Endothelial cell of umbilical vein (primary cell): ENCODE measurements around the gene TNRC6B. TPM values are rescaled to one million over a fixed set of nuclear protein-coding genes. Genes with fewer than 3 reads are reported as not detected.

Experiments used
- BruUV-seq: library from RNA; stranded (reverse); fragments of 400-500 nt; replicated peaks from 2 replicates; lab custom pipeline; 2021; lab: Mats Ljungman, UMichigan
- CTCF ChIA-PET: fragments of 300-600, 350-600 bp; sonication (Branson Sonifier 250); formaldehyde crosslinking; loops from one replicate; lab custom pipeline; 2021; ENCODE audit warnings: antibody characterized with exemption, inconsistent platforms; lab: Charles Lee
- POLR2A ChIA-PET: fragments of 300-600, 350-600 bp; sonication (Branson Sonifier 250); formaldehyde crosslinking; loops from one replicate; lab custom pipeline; 2021; ENCODE audit warnings: antibody characterized with exemption, inconsistent platforms; lab: Charles Lee
- DNase-seq: peaks from one replicate; pipeline ENCODE4 v3.0.0-alpha.2; 2011; ENCODE audit warnings: low read depth, low spot score
- FAIRE-seq: peaks from 2 replicates; lab custom pipeline; 2011; peaks lifted over from hg19 to GRCh38; lab: Jason Lieb, UNC
- H2AFZ ChIP-seq: 2 replicates; pipeline ENCODE4 v1.6.0; 2012; ENCODE audit warnings: low read depth, low read length, control low read depth, inconsistent platforms
- H3K27ac ChIP-seq: 2 replicates; pipeline ENCODE4 v1.5.1; 2011; ENCODE audit warnings: low read depth, mild to moderate bottlenecking, control low read depth, low read length, moderate library complexity; ENCODE audit not compliant: insufficient read depth
- H3K27me3 ChIP-seq, 2 experiments: 2 replicates each; pipeline versions ENCODE4 v1.6.0 to v1.6.1; 2011; ENCODE audit warnings: low read length in 2 of 2, mixed read lengths in 1 of 2; ENCODE audit not compliant: control insufficient read depth in 2 of 2, insufficient read depth in 2 of 2
- H3K36me3 ChIP-seq, 2 experiments: 2 replicates in 1 of 2; 3 replicates in 1 of 2; pipeline ENCODE4 v1.5.1; 2011; ENCODE audit warnings: low read length in 2 of 2, mild to moderate bottlenecking in 1 of 2, moderate library complexity in 1 of 2; ENCODE audit not compliant: control insufficient read depth in 2 of 2, insufficient read depth in 2 of 2; ENCODE audit errors: extremely low read depth in 1 of 2
- H3K4me1 ChIP-seq: 3 replicates; pipeline ENCODE4 v1.5.1; 2011; ENCODE audit warnings: mild to moderate bottlenecking, low read length; ENCODE audit not compliant: control insufficient read depth, insufficient read depth; ENCODE audit errors: extremely low read depth
- H3K4me2 ChIP-seq: 2 replicates; pipeline ENCODE4 v1.6.1; 2011; ENCODE audit warnings: low read length, control low read depth, mixed read lengths; ENCODE audit not compliant: insufficient read depth
- H3K4me3 ChIP-seq, 3 experiments: fragments of 200-600 bp in 1 of 3; sonication (generic), shearing (Covaris generic) in 1 of 3; replicated peaks in 1 of 3; 2 replicates each; pipeline ENCODE4 v1.5.1; 2011 to 2016; ENCODE audit warnings: control low read depth in 3 of 3, low read length in 3 of 3, mild to moderate bottlenecking in 2 of 3, inconsistent platforms in 1 of 3, low read depth in 1 of 3, moderate library complexity in 1 of 3; ENCODE audit not compliant: insufficient read depth in 1 of 3
- H3K79me2 ChIP-seq: 2 replicates; pipeline ENCODE4 v1.6.0; 2012; ENCODE audit warnings: low read length, inconsistent platforms; ENCODE audit not compliant: control insufficient read depth, insufficient read depth
- H3K9ac ChIP-seq: replicated peaks from 2 replicates; pipeline ENCODE3; 2011; ENCODE audit warnings: low read length, control low read depth; ENCODE audit not compliant: insufficient read depth; ENCODE audit errors: extremely low read depth
- H3K9me1 ChIP-seq: replicated peaks from 3 replicates; pipeline ENCODE4 v1.6.0; 2011; ENCODE audit warnings: mild to moderate bottlenecking, low read length; ENCODE audit not compliant: control insufficient read depth, insufficient read depth; ENCODE audit errors: extremely low read depth
- H3K9me3 ChIP-seq: replicated peaks from 2 replicates; pipeline ENCODE4 v1.5.1; 2012; ENCODE audit warnings: low read length, inconsistent platforms; ENCODE audit not compliant: control insufficient read depth, insufficient read depth
- H4K20me1 ChIP-seq: replicated peaks from 2 replicates; pipeline ENCODE3; 2011; ENCODE audit warnings: mild to moderate bottlenecking, low read length; ENCODE audit not compliant: control insufficient read depth, insufficient read depth; ENCODE audit errors: extremely low read depth
- EZH2 ChIP-seq: IDR thresholded peaks from 2 replicates; pipeline ENCODE4 v1.6.1; 2012; ENCODE audit warnings: borderline replicate concordance, low read depth, mild to moderate bottlenecking, moderate library complexity, low read length, inconsistent platforms; ENCODE audit not compliant: severe bottlenecking
- FOS ChIP-seq: IDR thresholded peaks from 2 replicates; pipeline ENCODE4 v1.6.1; 2011; ENCODE audit warnings: mild to moderate bottlenecking, low read length, moderate library complexity, borderline replicate concordance; ENCODE audit not compliant: insufficient read depth
- GATA2 ChIP-seq: IDR thresholded peaks from 2 replicates; pipeline ENCODE4 v1.7.0; 2011; ENCODE audit warnings: low read depth, mild to moderate bottlenecking, moderate library complexity, mixed read lengths, low read length; ENCODE audit not compliant: insufficient read length, insufficient read depth
- JUN ChIP-seq: IDR thresholded peaks from 2 replicates; pipeline ENCODE4 v1.6.1; 2011; ENCODE audit warnings: borderline replicate concordance, low read depth; ENCODE audit not compliant: insufficient read length, insufficient read depth
- MYC ChIP-seq: IDR thresholded peaks from one replicate; pipeline ENCODE4 v1.6.1; 2011; ENCODE audit warnings: mild to moderate bottlenecking, low read depth, low read length
- POLR2A ChIP-seq: IDR thresholded peaks from 2 replicates; pipeline ENCODE4 v1.6.1; 2012; ENCODE audit warnings: low read depth, mild to moderate bottlenecking, control low read depth, low read length
- POLR2AphosphoS5 ChIP-seq: IDR thresholded peaks from 2 replicates; pipeline ENCODE4 v1.6.1; 2012; ENCODE audit warnings: low read depth, mild to moderate bottlenecking, control low read depth, low read length, moderate library complexity; ENCODE audit not compliant: insufficient read depth
- dilution Hi-C: fragments of 300-500 bp; cut with MboI; formaldehyde crosslinking; loops from one replicate; pipeline ENCODE4 v1.15.0; 2019; ENCODE audit warnings: low sequenced_read_pairs; ENCODE audit not compliant: extremely low pct_ligation_motif_present
- intact Hi-C: fragments of 100-400 bp; cut with micrococcal nuclease; formaldehyde crosslinking; loops from one replicate; pipeline ENCODE4 v1.10.0; 2022
- polyA plus RNA-seq, 4 experiments: library from polyadenylated mRNA; depleted of rRNA in 3 of 4; stranded (reverse) in 3 of 4; unstranded in 1 of 4; fragments of >200 nt; gene quantifications; 2 replicates each; pipeline versions ENCODE4 v1.2.1 to v1.2.3, GENCODE V29; 2011 to 2012; ENCODE audit warnings: missing spikeins in 1 of 4
- total RNA-seq: library from RNA; stranded (reverse); gene quantifications from 2 replicates; pipeline ENCODE4 v1.2.3, GENCODE V29; 2021
- TF ChIP-seq, protein P1 (sequence below), 2 donors: IDR thresholded peaks; 1 replicate in 1 of 2; 2 replicates in 1 of 2; pipeline ENCODE4 v1.5.1; 2011; ENCODE audit warnings: low read length in 2 of 2, mild to moderate bottlenecking in 2 of 2, moderate library complexity in 2 of 2, control low read depth in 1 of 2, inconsistent platforms in 1 of 2, low read depth in 1 of 2; ENCODE audit not compliant: insufficient read depth in 1 of 2; ENCODE audit errors: extremely low read depth in 1 of 2
- TF ChIP-seq, protein P2 (sequence below): IDR thresholded peaks from 2 replicates; pipeline ENCODE4 v1.6.1; 2011; ENCODE audit not compliant: insufficient read depth, insufficient read length

TNRC6B gene
- total and polyA plus RNA-seq, 2 donors (not counting 3 experiments of a cell fraction or from before 2014, with no cell fraction given) = 10.6 to 37.2 TPM

DNA sequence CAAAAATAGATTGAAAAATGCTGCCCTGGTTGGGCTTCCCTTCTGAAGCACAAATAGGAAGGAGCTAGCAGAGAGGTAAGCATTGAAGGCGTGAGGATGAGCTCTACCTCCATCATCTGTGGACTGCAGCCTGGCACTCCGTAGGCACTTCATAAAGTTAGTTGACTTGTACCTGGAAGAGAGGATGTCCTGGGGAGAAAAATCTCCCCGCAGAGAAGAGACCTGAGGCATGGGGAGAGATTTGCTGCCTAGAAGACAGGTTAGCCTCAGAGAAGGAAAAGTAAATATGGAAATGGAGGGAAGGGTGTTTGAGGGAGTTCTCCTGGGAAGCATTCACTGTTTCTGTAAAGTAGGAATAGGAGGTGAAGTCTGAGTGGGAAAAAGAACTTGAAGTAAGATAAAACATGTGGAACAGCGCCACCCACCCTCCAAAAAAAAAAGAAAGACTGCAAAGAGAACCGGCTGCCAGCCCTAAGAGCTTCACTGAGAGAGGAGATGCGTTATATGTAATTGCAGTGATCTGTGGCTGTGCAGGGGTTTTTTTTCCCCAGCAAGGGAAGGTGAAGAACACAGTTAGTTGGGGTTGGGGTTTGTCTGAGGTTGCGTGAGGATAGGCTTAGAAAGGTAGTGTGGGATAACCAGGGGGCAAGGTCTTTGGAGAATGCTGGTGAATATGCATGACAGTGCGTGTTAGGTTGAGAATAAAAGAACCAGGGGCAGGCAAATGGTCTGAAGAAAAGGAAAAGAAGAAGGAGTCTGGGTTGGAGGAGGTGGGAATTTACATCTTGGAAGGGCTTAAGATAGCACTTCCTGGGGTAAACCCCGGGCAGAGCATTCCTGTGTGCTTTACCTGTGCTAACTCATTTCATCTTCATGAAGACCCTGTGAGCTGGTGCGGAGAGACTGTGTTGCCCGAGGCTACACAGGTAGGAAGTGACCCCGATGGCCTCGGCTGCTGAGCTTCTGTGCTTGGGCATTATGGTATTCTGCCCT, 16.0 kb downstream of the TNRC6B start:
- no peak overlapping the region for H3K27ac ChIP-seq
- peaks cover 10% of the 10 kb centered on the region for H4K20me1 ChIP-seq
- H3K9ac ChIP-seq = no peak overlapping the region
- H3K79me2 ChIP-seq = peaks cover 74% of the 10 kb centered on the region
- no peaks in the 10 kb centered on the region for H3K9me3 ChIP-seq
- no peak overlapping the region for H3K4me2 ChIP-seq
- H3K36me3 ChIP-seq = no peaks in the 10 kb centered on the region
- H3K4me1 ChIP-seq = peaks cover 10% of the 10 kb centered on the region
- FAIRE-seq (no peak), DNase-seq (peak; percentile 41)
- intact Hi-C loops (no loop called here), dilution Hi-C loops (no loop called here)
- no peak for TF ChIP-seq FOS
- TF ChIP-seq, protein P1, sequence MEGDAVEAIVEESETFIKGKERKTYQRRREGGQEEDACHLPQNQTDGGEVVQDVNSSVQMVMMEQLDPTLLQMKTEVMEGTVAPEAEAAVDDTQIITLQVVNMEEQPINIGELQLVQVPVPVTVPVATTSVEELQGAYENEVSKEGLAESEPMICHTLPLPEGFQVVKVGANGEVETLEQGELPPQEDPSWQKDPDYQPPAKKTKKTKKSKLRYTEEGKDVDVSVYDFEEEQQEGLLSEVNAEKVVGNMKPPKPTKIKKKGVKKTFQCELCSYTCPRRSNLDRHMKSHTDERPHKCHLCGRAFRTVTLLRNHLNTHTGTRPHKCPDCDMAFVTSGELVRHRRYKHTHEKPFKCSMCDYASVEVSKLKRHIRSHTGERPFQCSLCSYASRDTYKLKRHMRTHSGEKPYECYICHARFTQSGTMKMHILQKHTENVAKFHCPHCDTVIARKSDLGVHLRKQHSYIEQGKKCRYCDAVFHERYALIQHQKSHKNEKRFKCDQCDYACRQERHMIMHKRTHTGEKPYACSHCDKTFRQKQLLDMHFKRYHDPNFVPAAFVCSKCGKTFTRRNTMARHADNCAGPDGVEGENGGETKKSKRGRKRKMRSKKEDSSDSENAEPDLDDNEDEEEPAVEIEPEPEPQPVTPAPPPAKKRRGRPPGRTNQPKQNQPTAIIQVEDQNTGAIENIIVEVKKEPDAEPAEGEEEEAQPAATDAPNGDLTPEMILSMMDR (IDR thresholded peaks at IDR 0.05; ENCODE audit: extremely low read depth in 1 of 2, insufficient read depth in 1 of 2, low read depth in 1 of 2, low read length in 2 of 2) = peak; percentile 16 to 25
- CTCF ChIA-PET = interaction anchor here (0.7 to 2.5 kb wide), 22 partner anchors 10 to 157 kb away, joined by 3 to 12 read pairs (median 5); partner anchors contain the start of gene TNRC6B
- H2AFZ ChIP-seq = no peak overlapping the region
- no peaks in the 10 kb centered on the region for H3K9me1 ChIP-seq
- H3K27me3 ChIP-seq = no peaks in the 10 kb centered on the region
- BruUV-seq = no TSS peak
- no peak overlapping the region for H3K4me3 ChIP-seq
- POLR2A ChIA-PET = no interaction called here

DNA sequence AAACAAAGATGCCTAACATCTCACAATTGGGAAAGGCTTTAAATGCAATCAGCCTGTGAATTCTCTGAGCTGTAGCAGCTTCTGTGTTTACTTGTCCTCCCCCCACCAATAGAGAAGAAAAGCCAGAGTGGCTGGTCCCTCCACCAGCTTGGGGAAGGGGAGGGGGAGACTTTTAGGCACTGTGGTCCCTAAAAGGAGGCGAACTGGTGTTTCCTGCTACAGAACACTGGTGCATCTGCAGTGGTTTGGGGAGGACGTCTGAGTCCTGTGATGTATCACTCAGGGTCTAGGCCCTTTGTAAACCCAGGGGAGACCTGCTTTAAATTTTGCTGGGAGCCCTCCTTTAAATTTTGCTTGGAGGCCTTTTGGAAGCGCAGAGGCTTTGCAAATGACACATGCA, 16.9 kb downstream of the TNRC6B start:
- TF ChIP-seq POLR2A = no peak
- TF ChIP-seq POLR2AphosphoS5 = no peak
- no peak for TF ChIP-seq FOS
- TF ChIP-seq JUN = no peak
- no peak for TF ChIP-seq MYC
- TF ChIP-seq, protein P2, sequence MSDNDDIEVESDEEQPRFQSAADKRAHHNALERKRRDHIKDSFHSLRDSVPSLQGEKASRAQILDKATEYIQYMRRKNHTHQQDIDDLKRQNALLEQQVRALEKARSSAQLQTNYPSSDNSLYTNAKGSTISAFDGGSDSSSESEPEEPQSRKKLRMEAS = no peak
- TF ChIP-seq GATA2 = no peak
- no peak for TF ChIP-seq EZH2
- TF ChIP-seq, protein P1 (IDR thresholded peaks at IDR 0.05; ENCODE audit: extremely low read depth in 1 of 2, insufficient read depth in 1 of 2, low read depth in 1 of 2, low read length in 2 of 2) = no peak
- Histone ChIP-seq H3K4me3 (no peak overlapping the region), H2AFZ (no peak overlapping the region), H3K27ac (no peak overlapping the region), H3K4me1 (peaks cover 10% of the 10 kb centered on the region), H3K9ac (no peak overlapping the region), H4K20me1 (peaks cover 10% of the 10 kb centered on the region), H3K4me2 (no peak overlapping the region), H3K36me3 (no peaks in the 10 kb centered on the region), H3K9me1 (no peaks in the 10 kb centered on the region), H3K79me2 (peaks cover 72% of the 10 kb centered on the region), H3K9me3 (no peaks in the 10 kb centered on the region), H3K27me3 (no peaks in the 10 kb centered on the region)
- intact Hi-C loops = no loop called here
- no peak for FAIRE-seq
- no peak for DNase-seq
- dilution Hi-C loops = no loop called here
- ChIA-PET POLR2A (no interaction called here), CTCF (interaction anchor here (0.8 to 2.5 kb wide), 9 partner anchors 11 to 158 kb away, joined by 3 to 12 read pairs (median 7); partner anchors contain the start of gene TNRC6B)
- no TSS peak for BruUV-seq
